H1 (cell line): ENCODE results near the gene IRGQ. TPM values are rescaled to one million over a fixed set of nuclear protein-coding genes. Genes with fewer than 3 reads are reported as not detected.

Source experiments
- CTCF ChIA-PET: fragments of 300-600 bp; sonication (Branson Sonifier 250); formaldehyde crosslinking; loops from one replicate; lab custom pipeline; 2021; ENCODE audit not compliant: partially characterized antibody; lab: Charles Lee
- POLR2A ChIA-PET: fragments of 300-600 bp; sonication (Branson Sonifier 250); formaldehyde crosslinking; loops from one replicate; lab custom pipeline; 2021; ENCODE audit warnings: inconsistent platforms; ENCODE audit not compliant: partially characterized antibody; lab: Charles Lee
- DNase-seq, 2 experiments: peaks; one replicate each; pipeline versions ENCODE4 v3.0.0 to v3.0.0-alpha.2; 2010 to 2022; ENCODE audit warnings: low spot score in 2 of 2, low read depth in 1 of 2, mixed read lengths in 1 of 2
- FAIRE-seq: peaks from 2 replicates; lab custom pipeline; 2011; peaks lifted over from hg19 to GRCh38; lab: Jason Lieb, UNC
- H2AFZ ChIP-seq: 2 replicates; pipeline ENCODE4 v1.8.1; 2012; ENCODE audit warnings: low read length, inconsistent platforms
- H2AK5ac ChIP-seq: 2 replicates; pipeline ENCODE4 v1.6.1; 2013; ENCODE audit warnings: low read depth, low read length
- H2BK120ac ChIP-seq: replicated peaks from 2 replicates; pipeline ENCODE3; 2013; ENCODE audit warnings: low read depth, low read length, inconsistent platforms
- H2BK12ac ChIP-seq: 2 replicates; pipeline ENCODE4 v1.6.1; 2013; ENCODE audit warnings: low read depth, low read length
- H2BK15ac ChIP-seq: 2 replicates; pipeline ENCODE4 v1.6.1; 2013; ENCODE audit warnings: low read length
- H2BK20ac ChIP-seq: 2 replicates; pipeline ENCODE4 v1.6.1; 2013; ENCODE audit warnings: low read length
- H2BK5ac ChIP-seq: 2 replicates; pipeline ENCODE4 v1.6.1; 2013; ENCODE audit warnings: low read depth, low read length
- H3K14ac ChIP-seq: 2 replicates; pipeline ENCODE4 v1.6.1; 2013; ENCODE audit warnings: inconsistent platforms; ENCODE audit not compliant: insufficient read length
- H3K18ac ChIP-seq: 2 replicates; pipeline ENCODE4 v1.6.1; 2013; ENCODE audit warnings: low read length; ENCODE audit errors: extremely low read depth
- H3K23ac ChIP-seq: 2 replicates; pipeline ENCODE4 v1.6.1; 2013; ENCODE audit warnings: inconsistent platforms; ENCODE audit not compliant: insufficient read length
- H3K23me2 ChIP-seq: 2 replicates; pipeline ENCODE4 v1.6.1; 2013; ENCODE audit warnings: low read depth, low read length
- H3K27ac ChIP-seq: 2 replicates; pipeline ENCODE4 v1.6.1; 2011; ENCODE audit warnings: low read depth, low read length, inconsistent platforms
- H3K27me3 ChIP-seq, 4 experiments: replicated peaks in 1 of 4; 1 replicate in 1 of 4; 2 replicates in 3 of 4; pipeline versions ENCODE4 v1.6.1 to v1.8.1; 2011 to 2013; ENCODE audit warnings: low read length in 3 of 4, mild to moderate bottlenecking in 3 of 4, inconsistent platforms in 2 of 4, mixed read lengths in 2 of 4, moderate library complexity in 1 of 4; ENCODE audit not compliant: control insufficient read depth in 3 of 4, insufficient read depth in 3 of 4; ENCODE audit errors: extremely low read depth in 1 of 4
- H3K36me3 ChIP-seq, 4 experiments: 2 replicates each; pipeline versions ENCODE4 v1.6.1 to v1.8.1; 2011 to 2013; ENCODE audit warnings: mild to moderate bottlenecking in 4 of 4, low read length in 3 of 4, moderate library complexity in 2 of 4, control low read depth in 1 of 4, inconsistent platforms in 1 of 4; ENCODE audit not compliant: insufficient read depth in 4 of 4, control insufficient read depth in 2 of 4
- H3K4ac ChIP-seq: replicated peaks from 2 replicates; pipeline ENCODE3; 2013; ENCODE audit warnings: low read length, low read depth, mixed read lengths, inconsistent platforms; ENCODE audit not compliant: insufficient read length
- H3K4me1 ChIP-seq, 4 experiments: replicated peaks in 1 of 4; 1 replicate in 1 of 4; 2 replicates in 3 of 4; pipeline versions ENCODE4 v1.6.1 to v1.8.1; 2011 to 2013; ENCODE audit warnings: low read length in 3 of 4, inconsistent platforms in 2 of 4, mixed read lengths in 1 of 4; ENCODE audit not compliant: insufficient read depth in 4 of 4, control insufficient read depth in 3 of 4
- H3K4me2 ChIP-seq, 2 experiments: 2 replicates each; pipeline versions ENCODE4 v1.6.1 to v1.8.1; 2011 to 2013; ENCODE audit warnings: low read depth in 2 of 2, low read length in 2 of 2, control low read depth in 1 of 2, inconsistent platforms in 1 of 2, mild to moderate bottlenecking in 1 of 2; ENCODE audit not compliant: insufficient read depth in 1 of 2
- H3K4me3 ChIP-seq, 4 experiments: fragments of 200-600, 300-600 bp in 1 of 4; sonication (generic), shearing (Covaris generic), sonication (Bioruptor Twin) in 1 of 4; 2 replicates each; pipeline versions ENCODE4 v1.5.1 to v1.8.1; 2011 to 2016; ENCODE audit warnings: low read length in 4 of 4, low read depth in 3 of 4, control low read depth in 2 of 4, inconsistent platforms in 2 of 4, mild to moderate bottlenecking in 2 of 4, mixed read lengths in 1 of 4, moderate library complexity in 1 of 4; ENCODE audit not compliant: insufficient read depth in 2 of 4; ENCODE audit errors: extremely low read depth in 1 of 4
- H3K56ac ChIP-seq: replicated peaks from 2 replicates; pipeline ENCODE3; 2013; ENCODE audit warnings: low read depth, mild to moderate bottlenecking, mixed read lengths, low read length, inconsistent platforms; ENCODE audit not compliant: insufficient read length
- H3K79me1 ChIP-seq: 2 replicates; pipeline ENCODE4 v1.6.1; 2013; ENCODE audit warnings: low read depth, low read length, control low read depth
- H3K79me2 ChIP-seq, 2 experiments: 2 replicates each; pipeline versions ENCODE4 v1.6.1 to v1.8.1; 2012 to 2013; ENCODE audit warnings: low read length in 2 of 2, mild to moderate bottlenecking in 2 of 2, inconsistent platforms in 1 of 2; ENCODE audit not compliant: insufficient read depth in 2 of 2, control insufficient read depth in 1 of 2
- H3K9ac ChIP-seq, 4 experiments: replicated peaks in 1 of 4; 1 replicate in 1 of 4; 2 replicates in 3 of 4; pipeline versions ENCODE4 v1.6.1 to v1.8.1; 2011 to 2013; ENCODE audit warnings: low read depth in 3 of 4, low read length in 3 of 4, control low read depth in 2 of 4, mild to moderate bottlenecking in 2 of 4, moderate library complexity in 2 of 4, inconsistent platforms in 1 of 4; ENCODE audit errors: extremely low read depth in 1 of 4
- H3K9me3 ChIP-seq, 2 experiments: 2 replicates each; pipeline versions ENCODE4 v1.6.1 to v1.8.1; 2012 to 2013; ENCODE audit warnings: mild to moderate bottlenecking in 2 of 2, moderate library complexity in 2 of 2, control low read depth in 1 of 2, inconsistent platforms in 1 of 2, low read depth in 1 of 2, low read length in 1 of 2, mixed read lengths in 1 of 2; ENCODE audit not compliant: insufficient read depth in 2 of 2
- H4K20me1 ChIP-seq, 2 experiments: replicated peaks in 1 of 2; 2 replicates each; pipeline versions ENCODE3 to v1.8.1; 2011 to 2013; ENCODE audit warnings: inconsistent platforms in 2 of 2, low read length in 2 of 2, mild to moderate bottlenecking in 1 of 2; ENCODE audit not compliant: insufficient read depth in 2 of 2, control insufficient read depth in 1 of 2
- H4K5ac ChIP-seq: 2 replicates; pipeline ENCODE4 v1.6.1; 2013; ENCODE audit warnings: low read length, low read depth, mixed read lengths, inconsistent platforms; ENCODE audit not compliant: insufficient read length
- H4K8ac ChIP-seq: 2 replicates; pipeline ENCODE4 v1.8.0; 2013; ENCODE audit warnings: mild to moderate bottlenecking, moderate library complexity, low read length, inconsistent platforms; ENCODE audit not compliant: insufficient read depth; ENCODE audit errors: extremely low read depth
- H4K91ac ChIP-seq: replicated peaks from 2 replicates; pipeline ENCODE3; 2013; ENCODE audit warnings: low read length, mixed read lengths, inconsistent platforms; ENCODE audit not compliant: insufficient read length
- BRCA1 ChIP-seq: IDR thresholded peaks from 2 replicates; pipeline ENCODE4 v1.6.1; 2012; ENCODE audit warnings: low read depth, low read length, improper control_type of control experiment
- CEBPB ChIP-seq: IDR thresholded peaks from 2 replicates; pipeline ENCODE4 v1.6.1; 2012; ENCODE audit warnings: low read depth, low read length
- HDAC6 ChIP-seq: IDR thresholded peaks from one replicate; pipeline ENCODE4 v1.7.1; 2012; ENCODE audit warnings: low read depth, mild to moderate bottlenecking, inconsistent platforms, low read length, moderate library complexity
- JUND ChIP-seq: IDR thresholded peaks from 2 replicates; pipeline ENCODE4 v1.6.1; 2011; ENCODE audit warnings: mild to moderate bottlenecking, improper control_type of control experiment, low read length
- PHF8 ChIP-seq: fragments of 200-600 bp; sonication (generic); conservative IDR thresholded peaks from 2 replicates; pipeline ENCODE4 v1.7.1; 2012; ENCODE audit warnings: low read depth, mild to moderate bottlenecking, inconsistent platforms, low read length, moderate library complexity
- POLR2A ChIP-seq, 2 experiments: IDR thresholded peaks; 1 replicate in 1 of 2; 2 replicates in 1 of 2; pipeline ENCODE4 v1.6.1; 2011; ENCODE audit warnings: low read depth in 2 of 2, low read length in 2 of 2, mild to moderate bottlenecking in 2 of 2; ENCODE audit errors: control extremely low read depth in 1 of 2
- POLR2AphosphoS5 ChIP-seq: IDR thresholded peaks from 2 replicates; pipeline ENCODE4 v1.6.1; 2011; ENCODE audit warnings: low read depth, low read length
- POU5F1 ChIP-seq: IDR thresholded peaks from 2 replicates; pipeline ENCODE4 v1.6.1; 2011; ENCODE audit warnings: low read depth, mild to moderate bottlenecking, low read length, moderate library complexity
- YY1 ChIP-seq: IDR thresholded peaks from 2 replicates; pipeline ENCODE4 v1.6.1; 2011; ENCODE audit warnings: low read depth, mild to moderate bottlenecking, low read length
- WGBS, 2 experiments: shearing (Covaris generic) in 1 of 2; methylation state at CpG; one replicate each; pipeline versions ENCODE4 v1.1.6 to v1.1.7; 2013 to 2015; ENCODE audit warnings: low lambda C conversion rate in 2 of 2, mixed read lengths in 2 of 2, inconsistent platforms in 1 of 2, low coverage in 1 of 2, missing lambda C conversion rate in 1 of 2; ENCODE audit not compliant: insufficient replicate concordance in 2 of 2, insufficient coverage in 1 of 2, insufficient read length in 1 of 2; ENCODE audit errors: extremely low coverage in 1 of 2, missing lambda C conversion rate in 1 of 2; 5-methylcytosine and 5-hydroxymethylcytosine counted together
- polyA plus RNA-seq, 7 experiments: library from polyadenylated mRNA; depleted of rRNA in 3 of 7; stranded (reverse) in 5 of 7; unstranded in 2 of 7; fragments of >200 nt in 5 of 7; fragments of 200-250 nt in 2 of 7; gene quantifications; 1 replicate in 5 of 7; 2 replicates in 1 of 7; 4 replicates in 1 of 7; pipeline versions ENCODE4 v1.2.1 to v1.2.3, GENCODE V29; 2011 to 2013; ENCODE audit warnings: missing spikeins in 2 of 7, mixed read lengths in 2 of 7
- total RNA-seq: library from RNA; stranded (reverse); fragmentation: NEBNext Ultra II Directional; extraction: Animal tissue kit (Norgen Biotek cat#: 25700); gene quantifications from 2 replicates; pipeline ENCODE4 v1.2.1, GENCODE V29; 2021
- TF ChIP-seq, protein P1 (sequence below): IDR thresholded peaks from 2 replicates; pipeline ENCODE4 v1.6.1; 2012; ENCODE audit warnings: inconsistent platforms
- TF ChIP-seq, protein P2 (sequence below): IDR thresholded peaks from 2 replicates; pipeline ENCODE4 v1.6.1; 2012; ENCODE audit warnings: inconsistent platforms

The IRGQ gene
- total and polyA plus RNA-seq, 2 of the 8 experiments (the other 6 are each of a cell fraction or from before 2014, with no cell fraction given): 16.0 to 42.9 TPM

DNA sequence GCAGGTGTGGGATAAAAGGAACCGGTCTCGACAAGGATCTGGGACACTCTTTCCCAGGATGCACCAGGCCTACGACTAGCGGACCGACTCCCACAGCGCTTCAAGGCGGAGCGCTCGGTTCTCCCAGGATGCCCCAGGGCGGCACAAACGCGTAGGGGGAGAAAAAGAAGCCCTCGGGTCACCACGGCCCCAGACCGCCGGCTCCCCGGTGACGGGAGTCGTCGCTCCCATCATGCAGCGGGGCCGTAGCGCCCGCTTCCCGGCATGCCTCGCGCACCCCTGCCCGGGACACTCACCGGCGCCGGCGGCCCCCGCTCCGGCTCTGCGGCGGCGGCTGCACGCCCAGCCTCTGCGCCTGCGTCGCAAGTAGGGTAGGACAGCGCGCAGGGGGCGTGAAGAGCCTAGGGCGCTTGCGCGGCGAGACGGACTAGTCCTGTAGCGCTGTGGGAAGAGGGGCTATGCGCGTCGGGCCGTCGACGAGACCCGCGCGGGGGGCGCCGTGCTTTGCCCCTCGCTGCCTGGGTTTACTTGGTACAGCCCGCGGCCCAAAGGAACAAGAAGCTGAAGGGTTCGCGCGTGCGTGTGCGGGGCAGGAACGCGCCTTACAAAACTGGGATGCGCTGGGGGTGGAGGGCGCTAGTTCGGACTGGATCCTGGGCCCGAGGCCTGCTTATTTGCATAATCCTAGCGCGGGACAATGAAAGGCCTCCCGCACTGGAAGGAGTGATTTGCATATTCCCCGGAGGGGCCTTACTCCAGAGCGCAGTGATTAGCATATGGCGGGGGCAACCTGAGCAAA lies 23.5 kb upstream of the IRGQ start, which contains the start of gene ZNF428:
Gene ZNF428 (minus strand): TSS at position 368 of the 799 bp plus-strand sequence. CDS start 5,325 bp downstream, outside the sequence.
- H2BK20ac ChIP-seq: no peak within 1 kb of the TSS
- CTCF ChIA-PET: interaction anchor here (1.3 kb wide), 2 partner anchors 25 to 49 kb away, joined by 3 read pairs; no protein-coding TSS in a partner anchor
- peaks cover 5 to 13% (median 9%) of the 10 kb centered on the region in 4 experiments for H3K4me1 ChIP-seq
- H3K14ac ChIP-seq: no peak within 1 kb of the TSS
- POLR2A ChIA-PET: interaction anchor here (1.1 kb wide), 1 partner anchor 22 kb away, joined by 3 read pairs; no protein-coding TSS in a partner anchor
- 1% methylated on average over 70 of the region's 81 CpGs; no CpG with 5 or more reads in 1 of the 2 experiments for WGBS, 2 experiments
- H3K27ac ChIP-seq: peak within 1 kb of the TSS; percentile 99
- peak within 1 kb of the TSS; percentile 69 to 81 (median 76) for H3K4me3 ChIP-seq
- no peak within 1 kb of the TSS for H3K23ac ChIP-seq
- H2AFZ ChIP-seq: peak within 1 kb of the TSS; percentile 93
- H3K79me1 ChIP-seq: peaks cover 2% of the 10 kb centered on the region
- H3K4ac ChIP-seq: peak within 1 kb of the TSS; percentile 96
- H4K20me1 ChIP-seq: peaks cover 0 to 4% of the 10 kb centered on the region in 2 experiments
- no peaks in the 10 kb centered on the region for H3K27me3 ChIP-seq
- H3K9me3 ChIP-seq: no peaks in the 10 kb centered on the region
- FAIRE-seq (peak; percentile 93), DNase-seq (peak; percentile 88 to 89)
- H3K18ac ChIP-seq: peak within 1 kb of the TSS; percentile 89
- no peak within 1 kb of the TSS for H2BK15ac ChIP-seq
- H2BK5ac ChIP-seq: peak within 1 kb of the TSS; percentile 97
- peaks cover 0 to 11% of the 10 kb centered on the region in 2 experiments; a peak in 2 of 4 replicates for H3K79me2 ChIP-seq
- H4K5ac ChIP-seq: peak within 1 kb of the TSS; percentile 98
- H4K8ac ChIP-seq: peak within 1 kb of the TSS; percentile 100
- peak within 1 kb of the TSS; percentile 89 to 96 for H3K4me2 ChIP-seq
- H3K9ac ChIP-seq: peak within 1 kb of the TSS; percentile 87 to 97 (median 96)
- H2BK120ac ChIP-seq: peak within 1 kb of the TSS; percentile 21
- no peak within 1 kb of the TSS for H2AK5ac ChIP-seq
- H2BK12ac ChIP-seq: 0 out of 2 replicates have a peak within 1 kb of the TSS, but pooled peaks have one; percentile 31
- peak within 1 kb of the TSS; percentile 92 for H3K56ac ChIP-seq
- peaks cover 10% of the 10 kb centered on the region for H3K23me2 ChIP-seq
- H3K36me3 ChIP-seq: no peaks in the 10 kb centered on the region
- H4K91ac ChIP-seq: peak within 1 kb of the TSS; percentile 99
- TF ChIP-seq PHF8 (peak; percentile 92), HDAC6 (no peak), POLR2AphosphoS5 (peak; percentile 82), CEBPB (0 out of 2 replicates have a peak, but pooled peaks have one; percentile 25), JUND (peak; percentile 20), POLR2A (IDR thresholded peaks at IDR 0.05; ENCODE audit: control extremely low read depth in 1 of 2, low read depth in 2 of 2, low read length in 2 of 2) (peak in 1 of 2 experiments; percentile 56; a peak in 1 of 3 replicates), BRCA1 (no peak), YY1 (peak; percentile 25; the same call in 1 of the 2 replicates), POU5F1 (peak; percentile 48; the same call in 1 of the 2 replicates)
- TF ChIP-seq, protein P1, sequence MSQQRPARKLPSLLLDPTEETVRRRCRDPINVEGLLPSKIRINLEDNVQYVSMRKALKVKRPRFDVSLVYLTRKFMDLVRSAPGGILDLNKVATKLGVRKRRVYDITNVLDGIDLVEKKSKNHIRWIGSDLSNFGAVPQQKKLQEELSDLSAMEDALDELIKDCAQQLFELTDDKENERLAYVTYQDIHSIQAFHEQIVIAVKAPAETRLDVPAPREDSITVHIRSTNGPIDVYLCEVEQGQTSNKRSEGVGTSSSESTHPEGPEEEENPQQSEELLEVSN: peak; percentile 53; the same call in 1 of the 2 replicates
- TF ChIP-seq, protein P2, sequence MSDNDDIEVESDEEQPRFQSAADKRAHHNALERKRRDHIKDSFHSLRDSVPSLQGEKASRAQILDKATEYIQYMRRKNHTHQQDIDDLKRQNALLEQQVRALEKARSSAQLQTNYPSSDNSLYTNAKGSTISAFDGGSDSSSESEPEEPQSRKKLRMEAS: peak; percentile 63; the same call in 1 of the 2 replicates
